Activated naive CD8-positive, alpha-beta T cell treated with anti-CD3 and anti-CD28 coated beads, Interleukin-2, amount 10 ng/mL, durations not matched to agents 7 days and 5 days (primary cell): ENCODE measurements around the gene BCL2. TPM values are rescaled to one million over a fixed set of nuclear protein-coding genes. Genes with fewer than 3 reads are reported as not detected.

Experiments used
- ATAC-seq: fragments of 150-1000 bp; cut with Tn5 transposase; one replicate; pipeline ENCODE4 v1.10.0; 2021; ENCODE audit warnings: low read depth, moderate library complexity
- POLR2A ChIA-PET: fragments of 350-600 bp; sonication (Branson Sonifier 250); formaldehyde crosslinking; loops from one replicate; lab custom pipeline; 2021; ENCODE audit warnings: antibody characterized with exemption; lab: Charles Lee
- DNase-seq: peaks from one replicate; pipeline ENCODE4 v3.0.0; 2021
- H3K27ac Mint-ChIP-seq: one replicate; pipeline ENCODE4 v1.8.0; 2022; ENCODE audit warnings: mild to moderate bottlenecking, mixed read lengths
- H3K27me3 Mint-ChIP-seq: one replicate; pipeline ENCODE4 v1.8.0; 2022; ENCODE audit warnings: mild to moderate bottlenecking, moderate library complexity, mixed read lengths
- H3K36me3 Mint-ChIP-seq: one replicate; pipeline ENCODE4 v1.8.0; 2021; ENCODE audit warnings: mild to moderate bottlenecking, mixed read lengths
- H3K4me1 Mint-ChIP-seq: one replicate; pipeline ENCODE4 v1.8.0; 2021; ENCODE audit warnings: mixed read lengths
- H3K4me3 Mint-ChIP-seq: one replicate; pipeline ENCODE4 v1.8.0; 2022; ENCODE audit warnings: mild to moderate bottlenecking, moderate library complexity, mixed read lengths
- H3K9me3 Mint-ChIP-seq: one replicate; pipeline ENCODE4 v1.8.0; 2021; ENCODE audit warnings: mixed read lengths
- total RNA-seq, 2 experiments: library from RNA; stranded (reverse); gene quantifications; one replicate each; pipeline ENCODE4 v1.2.3, GENCODE V29; 2021

BCL2 gene
- total RNA-seq, 2 experiments from 2014 or later: 121 to 128 TPM

DNA sequence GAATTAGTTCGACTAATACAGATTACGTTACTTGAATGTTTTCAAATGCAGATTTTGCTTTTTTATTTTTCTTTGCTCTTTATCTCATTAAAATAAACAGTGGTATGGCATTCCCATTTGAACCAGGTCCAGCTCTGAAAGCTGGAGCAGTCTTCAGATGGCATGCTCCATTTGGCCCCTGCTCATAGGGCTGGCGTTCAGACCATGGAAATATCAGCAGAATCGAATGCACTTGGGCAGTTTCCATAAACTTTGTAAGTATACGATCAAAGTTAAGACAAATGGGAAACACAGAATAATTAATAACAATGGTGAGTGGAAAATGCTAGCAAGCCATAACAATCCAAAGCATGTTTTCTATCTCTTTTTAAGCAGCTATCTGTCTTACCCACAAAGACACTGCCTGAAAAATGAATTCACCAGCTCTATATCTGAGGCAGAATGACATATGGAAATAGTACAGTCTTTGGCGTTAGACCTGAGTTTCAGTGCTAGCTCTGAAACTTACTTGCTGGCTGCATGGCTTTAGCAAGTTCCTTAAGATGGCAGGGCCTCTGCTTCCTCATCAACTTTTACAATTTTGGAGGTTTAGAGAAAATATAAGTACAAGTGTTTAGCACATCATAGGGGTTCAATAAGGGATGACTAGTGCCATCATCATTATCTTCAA, 131.6 kb downstream of the BCL2 start:
- no peak overlapping the region for H3K4me3 Mint-ChIP-seq
- ATAC-seq: no peak
- POLR2A ChIA-PET: no interaction called here

DNA sequence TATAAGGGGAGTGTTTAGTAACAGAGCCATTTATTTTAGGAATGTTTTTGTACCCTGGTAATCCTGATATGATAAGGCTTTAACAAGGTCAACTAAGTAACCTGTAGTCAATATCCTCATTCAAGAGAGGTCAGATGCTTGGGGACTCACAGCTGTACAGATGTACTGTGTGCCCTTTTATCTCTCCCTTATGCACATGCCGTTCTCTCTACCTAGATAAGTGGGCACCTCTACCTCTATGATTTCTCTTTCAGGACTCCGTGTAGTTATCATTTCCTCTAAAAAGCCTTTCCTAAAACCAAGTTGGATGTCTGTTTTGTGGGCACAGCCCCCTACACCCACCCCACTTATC, 132.4 kb downstream of the BCL2 start:
- Mint-ChIP-seq H3K27me3 (no peaks in the 10 kb centered on the region), H3K27ac (peak overlapping the region; percentile 43), H3K9me3 (no peaks in the 10 kb centered on the region), H3K4me3 (peak overlapping the region; percentile 22), H3K36me3 (peaks cover 38% of the 10 kb centered on the region), H3K4me1 (peaks cover 56% of the 10 kb centered on the region)
- DNase-seq (no peak), ATAC-seq (no peak)
- POLR2A ChIA-PET: no interaction called here

More for the DNA sequence above, 131.6 kb downstream of the BCL2 start:
- no peak for DNase-seq
- H3K27ac Mint-ChIP-seq: no peak overlapping the region
- H3K9me3 Mint-ChIP-seq: no peaks in the 10 kb centered on the region
- H3K4me1 Mint-ChIP-seq: peaks cover 58% of the 10 kb centered on the region
- no peaks in the 10 kb centered on the region for H3K27me3 Mint-ChIP-seq
- peaks cover 40% of the 10 kb centered on the region for H3K36me3 Mint-ChIP-seq

DNA sequence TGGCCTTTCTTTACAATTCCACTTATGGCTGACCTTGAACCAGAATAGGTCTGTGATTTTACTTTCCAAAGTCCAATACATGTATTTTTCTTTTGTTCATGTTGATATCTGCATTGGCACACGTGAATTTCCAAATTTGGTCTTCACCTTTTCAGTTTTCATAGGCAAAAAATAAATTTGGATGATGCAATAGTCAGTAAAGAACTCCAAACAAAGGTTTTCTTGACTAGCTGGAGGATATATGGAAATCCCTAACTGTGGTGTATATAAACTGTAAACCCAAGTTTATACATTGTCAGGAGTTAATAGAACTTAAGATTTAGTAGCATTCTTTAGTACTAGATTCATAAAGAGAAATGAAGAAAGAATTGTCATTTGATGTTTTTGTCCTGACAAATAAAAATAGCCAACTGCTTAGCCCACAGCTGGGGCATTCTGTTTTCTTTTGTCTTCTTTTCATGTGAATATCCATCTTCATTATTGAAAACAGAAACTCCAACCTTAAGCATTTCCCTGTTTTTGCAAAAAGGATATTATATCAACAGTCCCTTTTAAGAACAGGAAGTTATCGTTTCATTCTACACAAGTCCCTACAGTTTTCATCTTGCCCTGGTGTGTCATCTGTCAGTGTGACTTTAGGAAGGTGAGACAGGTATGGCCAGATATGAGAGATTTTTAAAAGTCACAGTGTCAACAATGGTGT, 132.9 kb downstream of the BCL2 start:
- ATAC-seq (no peak), DNase-seq (no peak)
- H3K4me3 Mint-ChIP-seq: no peak overlapping the region
- H3K9me3 Mint-ChIP-seq: no peaks in the 10 kb centered on the region
- peaks cover 38% of the 10 kb centered on the region for H3K36me3 Mint-ChIP-seq
- H3K4me1 Mint-ChIP-seq: peaks cover 55% of the 10 kb centered on the region
- POLR2A ChIA-PET: interaction anchor here (2.3 kb wide), 1 partner anchor 10 kb away, joined by 7 read pairs; no protein-coding TSS in a partner anchor
- no peaks in the 10 kb centered on the region for H3K27me3 Mint-ChIP-seq
- no peak overlapping the region for H3K27ac Mint-ChIP-seq

DNA sequence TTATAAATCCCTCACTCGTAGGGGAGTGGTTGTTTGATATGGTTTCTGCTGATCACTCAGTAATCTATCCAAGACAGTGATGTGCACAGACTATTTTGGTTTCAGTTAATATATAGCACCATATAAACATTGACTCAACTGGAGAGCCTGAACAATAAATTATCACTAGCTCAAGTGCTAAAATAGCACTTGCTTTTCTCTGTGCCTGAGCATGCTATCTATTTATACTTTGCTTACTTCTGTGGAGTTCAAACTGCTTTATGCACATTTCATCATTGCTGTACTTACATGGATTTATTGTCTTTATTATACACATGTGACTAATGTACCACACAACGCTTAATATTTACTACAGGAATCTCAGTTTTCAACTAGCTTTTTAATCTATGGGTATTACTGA, 133.6 kb downstream of the BCL2 start:
- no peaks in the 10 kb centered on the region for H3K9me3 Mint-ChIP-seq
- peaks cover 55% of the 10 kb centered on the region for H3K4me1 Mint-ChIP-seq
- no peak overlapping the region for H3K27ac Mint-ChIP-seq
- no peaks in the 10 kb centered on the region for H3K27me3 Mint-ChIP-seq
- ATAC-seq (no peak), DNase-seq (no peak)
- POLR2A ChIA-PET: interaction anchor here (2.3 kb wide), 1 partner anchor 11 kb away, joined by 7 read pairs; no protein-coding TSS in a partner anchor
- H3K36me3 Mint-ChIP-seq: peaks cover 37% of the 10 kb centered on the region
- no peak overlapping the region for H3K4me3 Mint-ChIP-seq

GRCh38 chr18:63183952-63184770, 135.4 kb downstream of the BCL2 start:
- POLR2A ChIA-PET: interaction anchor here (2.3 kb wide), 2 partner anchors 13 kb away, joined by 7 to 11 read pairs; no protein-coding TSS in a partner anchor
- Mint-ChIP-seq H3K4me1 (peaks cover 49% of the 10 kb centered on the region), H3K9me3 (no peaks in the 10 kb centered on the region), H3K27me3 (no peaks in the 10 kb centered on the region), H3K27ac (peak overlapping the region; percentile 68), H3K4me3 (no peak overlapping the region), H3K36me3 (peaks cover 39% of the 10 kb centered on the region)
- ATAC-seq (no peak), DNase-seq (no peak)

GRCh38 chr18:63183378-63183777, 136.2 kb downstream of the BCL2 start:
- H3K4me1 Mint-ChIP-seq: peaks cover 45% of the 10 kb centered on the region
- DNase-seq (no peak), ATAC-seq (no peak)
- no peaks in the 10 kb centered on the region for H3K9me3 Mint-ChIP-seq
- H3K27ac Mint-ChIP-seq: no peak overlapping the region
- POLR2A ChIA-PET: interaction anchor here (2.3 kb wide), 1 partner anchor 14 kb away, joined by 11 read pairs; no protein-coding TSS in a partner anchor
- H3K36me3 Mint-ChIP-seq: peaks cover 40% of the 10 kb centered on the region
- H3K4me3 Mint-ChIP-seq: no peak overlapping the region
- H3K27me3 Mint-ChIP-seq: no peaks in the 10 kb centered on the region

GRCh38 chr18:63182861-63183260, 136.7 kb downstream of the BCL2 start:
- POLR2A ChIA-PET: interaction anchor here (2.3 kb wide), 1 partner anchor 14 kb away, joined by 11 read pairs; no protein-coding TSS in a partner anchor
- H3K4me1 Mint-ChIP-seq: peaks cover 43% of the 10 kb centered on the region
- H3K27ac Mint-ChIP-seq: peak overlapping the region; percentile 63
- no peak for ATAC-seq
- peaks cover 43% of the 10 kb centered on the region for H3K36me3 Mint-ChIP-seq
- peak overlapping the region; percentile 26 for H3K4me3 Mint-ChIP-seq
- H3K9me3 Mint-ChIP-seq: no peaks in the 10 kb centered on the region
- H3K27me3 Mint-ChIP-seq: no peaks in the 10 kb centered on the region
- DNase-seq: no peak

DNA sequence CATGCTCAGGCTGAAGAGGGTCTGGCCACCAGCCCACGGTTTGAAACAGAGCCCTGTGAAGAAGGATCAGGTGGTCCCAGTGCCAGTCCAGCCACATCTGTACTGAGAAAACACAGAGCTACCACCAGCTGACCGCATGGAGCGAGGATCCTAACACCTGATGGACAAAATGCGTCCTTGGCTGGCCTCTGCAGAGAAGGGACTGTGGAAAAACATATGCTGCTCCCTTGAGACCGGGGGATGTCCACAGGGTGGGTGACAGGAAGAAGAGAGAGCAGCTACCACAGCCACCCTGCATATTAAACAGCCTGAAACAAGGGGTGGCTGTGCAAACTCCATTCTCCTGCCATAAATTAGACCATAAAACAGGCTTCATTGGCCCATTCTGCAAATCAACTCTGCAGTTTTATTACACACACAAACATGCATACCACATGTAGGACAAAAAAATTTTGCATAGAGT, 137.2 kb downstream of the BCL2 start:
- no peaks in the 10 kb centered on the region for H3K9me3 Mint-ChIP-seq
- H3K27me3 Mint-ChIP-seq: no peaks in the 10 kb centered on the region
- DNase-seq (no peak), ATAC-seq (no peak)
- H3K27ac Mint-ChIP-seq: no peak overlapping the region
- POLR2A ChIA-PET: interaction anchor here (2.3 kb wide), 1 partner anchor 15 kb away, joined by 11 read pairs; no protein-coding TSS in a partner anchor
- peaks cover 39% of the 10 kb centered on the region for H3K4me1 Mint-ChIP-seq
- no peak overlapping the region for H3K4me3 Mint-ChIP-seq
- peaks cover 44% of the 10 kb centered on the region for H3K36me3 Mint-ChIP-seq

GRCh38 chr18:63181706-63182309, 137.8 kb downstream of the BCL2 start:
- no peak overlapping the region for H3K27ac Mint-ChIP-seq
- H3K27me3 Mint-ChIP-seq: no peaks in the 10 kb centered on the region
- no peak for ATAC-seq
- DNase-seq: no peak
- peaks cover 41% of the 10 kb centered on the region for H3K36me3 Mint-ChIP-seq
- no peaks in the 10 kb centered on the region for H3K9me3 Mint-ChIP-seq
- POLR2A ChIA-PET: interaction anchor here (2.3 kb wide), 1 partner anchor 15 kb away, joined by 11 read pairs; no protein-coding TSS in a partner anchor
- H3K4me3 Mint-ChIP-seq: no peak overlapping the region
- peaks cover 34% of the 10 kb centered on the region for H3K4me1 Mint-ChIP-seq

DNA sequence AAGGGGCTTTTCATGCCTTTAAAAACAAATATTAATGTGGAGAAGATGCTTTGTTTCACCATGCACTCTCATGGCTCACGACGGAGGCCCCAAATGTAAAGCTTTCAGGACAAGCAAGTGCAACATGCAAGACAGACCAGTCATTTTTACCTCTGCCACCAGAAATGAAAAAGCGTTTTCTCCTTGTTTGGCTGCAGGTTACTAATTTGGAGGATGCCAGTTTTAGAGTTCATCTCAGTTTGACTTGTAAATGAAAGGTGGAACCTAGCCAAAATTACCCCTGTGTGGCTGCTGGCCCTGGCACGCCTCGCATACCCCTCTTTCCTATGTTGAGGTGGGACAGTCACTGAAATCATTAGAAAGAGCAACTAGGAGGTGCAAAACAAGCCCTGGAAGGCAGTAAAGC, 138.6 kb downstream of the BCL2 start:
- Mint-ChIP-seq H3K27ac (no peak overlapping the region), H3K36me3 (peaks cover 44% of the 10 kb centered on the region), H3K9me3 (no peaks in the 10 kb centered on the region), H3K4me1 (peaks cover 32% of the 10 kb centered on the region), H3K27me3 (no peaks in the 10 kb centered on the region), H3K4me3 (no peak overlapping the region)
- ATAC-seq (no peak), DNase-seq (no peak)
- POLR2A ChIA-PET: no interaction called here

DNA sequence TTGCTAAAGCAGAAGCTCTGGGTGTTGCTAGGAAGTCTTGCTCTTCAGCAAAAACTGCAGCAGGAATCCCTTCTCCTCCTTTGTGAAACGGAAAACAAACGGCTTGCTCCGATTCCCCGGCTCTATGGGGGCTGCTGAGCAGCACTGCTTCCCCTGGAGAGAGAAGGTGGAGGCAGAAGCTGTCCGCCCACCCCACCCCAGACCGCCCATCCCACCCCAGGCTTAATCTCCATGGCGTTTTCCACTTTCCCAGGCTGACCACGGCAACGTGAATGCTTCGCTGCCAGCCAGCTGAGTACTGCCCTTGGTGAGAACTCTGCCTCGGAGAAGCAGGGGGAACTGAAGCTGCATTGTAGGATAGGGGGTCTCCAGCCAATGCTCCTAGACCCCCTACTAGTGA, 139.2 kb downstream of the BCL2 start:
- H3K4me3 Mint-ChIP-seq: no peak overlapping the region
- H3K4me1 Mint-ChIP-seq: peaks cover 36% of the 10 kb centered on the region
- ATAC-seq: no peak
- no peak overlapping the region for H3K27ac Mint-ChIP-seq
- peaks cover 51% of the 10 kb centered on the region for H3K36me3 Mint-ChIP-seq
- DNase-seq: no peak
- H3K27me3 Mint-ChIP-seq: no peaks in the 10 kb centered on the region
- POLR2A ChIA-PET: no interaction called here
- no peaks in the 10 kb centered on the region for H3K9me3 Mint-ChIP-seq

DNA sequence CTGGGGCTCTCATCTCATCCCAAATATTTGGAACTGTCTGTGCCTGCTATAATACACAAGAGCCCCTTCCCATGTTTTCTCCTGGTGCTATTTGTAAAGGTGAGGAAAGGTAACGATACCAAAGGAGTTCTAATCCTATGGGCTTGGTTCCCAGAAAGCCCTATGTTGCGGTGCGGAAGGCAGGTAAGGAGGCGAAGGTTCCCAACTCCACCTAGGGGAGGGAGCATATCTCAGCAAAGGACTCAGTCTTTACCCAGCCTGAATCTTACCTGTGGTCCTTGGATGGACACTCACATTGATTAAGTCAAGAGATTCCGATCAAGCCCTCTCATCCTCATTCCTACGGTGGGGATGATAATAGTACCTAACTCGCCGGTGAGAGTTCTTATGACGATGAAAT, 140.1 kb downstream of the BCL2 start:
- no peak for DNase-seq
- no peak for ATAC-seq
- peaks cover 31% of the 10 kb centered on the region for H3K4me1 Mint-ChIP-seq
- POLR2A ChIA-PET: no interaction called here
- no peaks in the 10 kb centered on the region for H3K9me3 Mint-ChIP-seq
- H3K27ac Mint-ChIP-seq: no peak overlapping the region
- no peaks in the 10 kb centered on the region for H3K27me3 Mint-ChIP-seq
- peaks cover 51% of the 10 kb centered on the region for H3K36me3 Mint-ChIP-seq
- no peak overlapping the region for H3K4me3 Mint-ChIP-seq

- Mint-ChIP-seq H3K27me3 (no peaks in the 10 kb centered on the region), H3K27ac (no peak overlapping the region), H3K9me3 (no peaks in the 10 kb centered on the region), H3K4me3 (no peak overlapping the region), H3K36me3 (peaks cover 55% of the 10 kb centered on the region), H3K4me1 (peaks cover 35% of the 10 kb centered on the region)
- POLR2A ChIA-PET: no interaction called here
- no peak for DNase-seq
- no peak for ATAC-seq
Measured at GRCh38 chr18:63178971-63179370, 140.6 kb downstream of the BCL2 start.
